GM12873 (cell line): Measurements from ENCODE around the gene DENND4C.
A peak's percentile ranks its signal among the peaks of the same experiment; 100 is the strongest.

Source experiments
- TF ChIP-seq, protein P1 (sequence below): IDR thresholded peaks from 2 replicates; pipeline ENCODE4 v1.5.1; 2012; ENCODE audit warnings: low read depth, mild to moderate bottlenecking, moderate library complexity, low read length, control low read depth; ENCODE audit not compliant: insufficient read depth; ENCODE audit errors: missing control alignments

The DENND4C gene

DNA sequence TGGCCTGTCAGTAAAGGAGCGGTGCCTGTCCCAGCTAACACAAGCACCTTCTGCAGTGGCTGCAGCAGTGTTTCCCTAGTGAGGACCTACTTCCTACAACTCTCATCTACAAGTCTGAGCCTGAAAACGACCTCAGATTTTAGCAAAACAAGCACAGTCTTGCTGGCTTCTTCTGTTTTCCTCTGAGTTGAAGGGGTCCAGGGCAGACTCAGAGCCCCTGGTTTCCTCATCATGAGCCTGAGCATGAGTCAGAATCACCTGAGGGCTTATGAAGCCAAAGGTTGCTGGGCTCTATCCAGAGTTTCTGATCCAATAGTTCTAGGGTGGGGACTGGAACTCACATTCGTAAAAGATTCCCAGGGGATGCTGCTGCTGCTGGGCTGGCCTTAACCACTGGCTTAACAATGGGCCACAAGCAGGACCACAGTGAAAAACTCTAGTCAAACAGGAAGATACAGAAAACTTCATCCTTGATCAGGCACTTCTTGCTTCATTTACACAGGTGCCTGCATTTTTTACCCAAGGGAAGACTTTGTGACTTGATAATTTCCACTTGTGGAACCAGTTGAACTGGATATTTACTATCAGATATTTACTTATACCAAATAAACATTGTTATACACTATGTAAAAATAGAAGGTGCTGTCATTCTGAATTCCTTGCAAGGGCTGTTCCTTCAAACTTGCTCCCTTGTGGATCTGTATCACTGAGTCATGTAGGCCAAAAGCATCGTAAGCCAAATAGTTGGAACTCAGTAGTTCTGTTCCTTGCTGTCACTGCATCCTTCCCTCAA, 174.0 kb downstream of the DENND4C start:
- TF ChIP-seq, protein P1, sequence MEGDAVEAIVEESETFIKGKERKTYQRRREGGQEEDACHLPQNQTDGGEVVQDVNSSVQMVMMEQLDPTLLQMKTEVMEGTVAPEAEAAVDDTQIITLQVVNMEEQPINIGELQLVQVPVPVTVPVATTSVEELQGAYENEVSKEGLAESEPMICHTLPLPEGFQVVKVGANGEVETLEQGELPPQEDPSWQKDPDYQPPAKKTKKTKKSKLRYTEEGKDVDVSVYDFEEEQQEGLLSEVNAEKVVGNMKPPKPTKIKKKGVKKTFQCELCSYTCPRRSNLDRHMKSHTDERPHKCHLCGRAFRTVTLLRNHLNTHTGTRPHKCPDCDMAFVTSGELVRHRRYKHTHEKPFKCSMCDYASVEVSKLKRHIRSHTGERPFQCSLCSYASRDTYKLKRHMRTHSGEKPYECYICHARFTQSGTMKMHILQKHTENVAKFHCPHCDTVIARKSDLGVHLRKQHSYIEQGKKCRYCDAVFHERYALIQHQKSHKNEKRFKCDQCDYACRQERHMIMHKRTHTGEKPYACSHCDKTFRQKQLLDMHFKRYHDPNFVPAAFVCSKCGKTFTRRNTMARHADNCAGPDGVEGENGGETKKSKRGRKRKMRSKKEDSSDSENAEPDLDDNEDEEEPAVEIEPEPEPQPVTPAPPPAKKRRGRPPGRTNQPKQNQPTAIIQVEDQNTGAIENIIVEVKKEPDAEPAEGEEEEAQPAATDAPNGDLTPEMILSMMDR = no peak

DNA sequence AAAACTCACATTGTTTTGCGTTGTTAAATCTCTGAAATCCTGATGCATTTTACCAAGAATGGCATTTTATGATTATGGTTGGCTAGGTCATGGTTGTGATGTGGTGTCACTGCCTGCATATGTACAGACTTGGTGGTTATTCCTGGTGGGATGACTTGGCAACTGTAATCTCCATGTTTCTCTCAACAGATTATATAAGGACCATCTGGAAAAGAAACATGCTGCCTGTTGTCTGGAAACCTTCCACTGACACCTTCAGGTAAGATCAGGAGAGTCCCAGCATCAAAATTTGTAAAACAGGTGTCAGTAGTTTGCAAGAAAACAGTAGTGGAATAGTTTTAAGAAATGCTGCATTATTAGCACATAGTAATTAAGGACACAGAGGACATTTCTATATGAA, 175.3 kb downstream of the DENND4C start:
- TF ChIP-seq, protein P1 = no peak

DNA sequence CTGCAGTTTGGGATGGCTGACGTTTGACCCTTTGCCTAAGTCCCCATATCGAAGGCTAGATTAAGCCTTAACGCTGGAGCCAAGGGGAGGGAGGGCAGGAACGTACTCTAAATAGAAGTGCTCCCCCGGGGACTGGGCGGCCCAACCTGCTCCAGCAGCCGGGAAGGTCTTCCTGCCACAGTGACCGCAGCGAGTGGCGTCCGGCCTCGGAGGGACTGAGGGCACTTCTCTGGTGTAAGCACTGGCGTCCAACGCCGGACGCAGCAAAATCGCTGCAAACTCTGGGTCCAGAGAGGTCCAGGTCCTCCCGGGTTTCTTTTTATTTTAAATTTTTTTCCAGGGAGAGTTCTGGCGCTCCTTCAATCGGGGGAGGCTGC, 177.8 kb downstream of the DENND4C start:
- TF ChIP-seq, protein P1 = no peak

DNA sequence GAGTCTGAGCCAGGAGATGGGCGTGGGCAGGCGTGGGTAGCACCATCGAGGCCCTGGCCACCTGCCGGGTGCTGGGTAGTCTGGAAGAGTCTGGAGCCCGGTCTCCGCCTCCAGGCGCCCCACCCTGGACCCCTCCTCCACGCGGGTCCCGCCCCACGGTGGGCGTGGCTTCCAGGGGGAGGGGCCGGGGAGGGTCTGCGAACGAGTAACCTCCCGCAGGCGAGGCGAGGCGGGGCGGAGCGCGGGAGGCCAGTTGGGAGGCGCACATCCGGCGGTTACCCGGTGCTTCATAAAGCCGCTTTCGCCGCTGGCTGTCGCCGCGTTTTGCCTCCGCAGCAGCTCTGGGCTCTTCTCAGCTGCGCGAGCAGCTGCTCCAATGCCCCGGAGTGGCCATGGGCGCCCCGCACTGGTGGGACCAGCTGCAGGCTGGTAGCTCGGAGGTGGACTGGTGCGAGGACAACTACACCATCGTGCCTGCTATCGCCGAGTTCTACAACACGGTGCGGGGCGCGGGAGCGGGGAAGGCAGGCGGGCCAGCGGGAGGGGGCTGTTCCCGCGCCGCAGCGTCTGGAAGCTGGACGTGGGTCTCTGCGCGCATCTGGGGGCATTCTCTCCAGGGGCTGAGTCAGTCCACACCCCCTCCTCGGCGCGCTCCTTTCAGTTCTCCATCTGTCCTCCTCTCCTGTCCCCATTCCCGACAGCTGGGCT, 178.4 kb downstream of the DENND4C start, which contains the start of gene ACER2:
ACER2 (plus strand) TSS at position 317 of the 708 bp plus-strand sequence; CDS start at position 393, 76 bp downstream.
- TF ChIP-seq, protein P1 = peak; percentile 19

DNA sequence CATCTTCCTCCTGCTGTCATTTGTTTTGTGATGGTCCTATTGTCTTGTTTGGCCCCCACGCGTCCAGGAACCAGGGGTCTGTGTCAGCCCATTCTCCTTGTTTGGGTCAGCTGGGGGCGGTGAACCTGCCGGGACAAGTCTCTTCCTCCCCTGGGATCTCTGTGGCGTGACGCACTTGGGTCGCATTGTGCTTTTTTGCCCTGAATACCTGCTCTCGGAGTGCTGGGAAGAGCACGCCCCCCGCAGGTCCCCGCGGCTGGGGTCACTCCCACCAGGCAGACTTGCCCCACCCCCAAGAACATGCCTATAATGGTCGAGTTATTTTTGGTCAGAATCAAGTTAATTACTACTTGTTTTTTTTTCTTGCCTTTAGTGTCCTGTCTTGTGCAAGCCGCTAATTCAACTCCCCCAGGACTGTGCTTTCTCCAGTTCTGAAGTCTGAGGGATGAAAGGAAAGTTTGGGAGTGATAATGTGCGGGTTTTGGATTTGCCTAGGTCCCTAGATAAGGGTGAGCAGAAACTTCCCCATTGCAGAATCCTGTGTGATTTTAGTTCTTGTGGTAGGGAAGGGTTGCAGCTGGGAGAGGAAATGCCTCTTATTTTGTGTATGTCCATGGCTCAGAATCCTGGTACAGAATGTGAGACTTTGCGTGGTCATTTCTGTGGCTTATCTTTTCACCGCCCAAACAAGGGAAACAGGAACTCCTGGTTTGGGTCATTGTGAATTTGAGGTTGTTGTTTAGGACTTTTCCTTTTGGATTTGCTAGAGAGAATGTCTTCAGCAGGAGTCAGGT, 179.1 kb downstream of the DENND4C start:
- TF ChIP-seq, protein P1 = no peak

DNA sequence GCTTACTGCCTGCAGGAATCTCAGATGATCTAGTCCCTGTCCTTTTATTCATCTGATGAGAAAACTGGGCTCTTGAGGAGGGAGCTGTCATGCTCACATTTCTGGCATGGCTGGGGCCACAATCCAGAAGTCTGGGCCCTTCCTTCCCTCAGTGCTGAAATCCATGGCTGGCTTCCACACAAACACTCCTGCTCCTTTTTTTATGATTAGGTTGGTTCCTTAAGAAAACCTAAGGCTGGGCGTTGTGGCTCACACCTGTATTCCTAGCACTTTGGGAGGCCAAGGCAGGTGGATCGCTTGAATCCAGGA, 179.7 kb downstream of the DENND4C start:
- TF ChIP-seq, protein P1 = no peak

DNA sequence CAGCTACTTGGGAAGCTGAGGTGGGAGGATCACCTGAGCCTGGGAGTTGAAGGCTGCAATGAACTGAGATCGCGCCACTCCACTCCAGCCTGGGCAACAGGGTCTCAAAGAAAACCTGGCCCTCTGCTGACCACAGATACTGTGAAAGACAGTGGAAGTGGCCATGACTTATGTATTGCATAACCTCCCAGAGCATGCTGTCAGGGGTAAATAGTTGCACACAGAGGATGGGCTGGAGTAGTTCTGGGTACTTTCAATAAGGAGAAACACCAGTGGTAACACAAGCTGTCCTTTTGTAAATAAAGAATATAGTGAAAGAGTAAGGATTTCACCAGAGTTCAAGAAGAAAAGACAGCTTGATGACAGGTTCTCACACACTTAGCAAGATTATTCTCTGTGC, 180.1 kb downstream of the DENND4C start:
- TF ChIP-seq, protein P1 = no peak
